GM12878 (cell line): ENCODE measurements around the gene HEBP2. TPM values are rescaled to one million over a fixed set of nuclear protein-coding genes. Genes with fewer than 3 reads are reported as not detected.

Experiments used
- ATAC-seq: fragments of 200-7000 bp; cut with Tn5 transposase; 3 replicates; pipeline ENCODE4 v1.9.1; 2020; ENCODE audit warnings: mild to moderate bottlenecking, moderate library complexity
- BruUV-seq: library from RNA; stranded (reverse); fragments of 400-500 nt; replicated peaks from 2 replicates; lab custom pipeline; 2021; lab: Mats Ljungman, UMichigan
- CTCF ChIA-PET: fragments of 300-600 bp; sonication (Branson Sonifier 250); formaldehyde crosslinking; extraction: SDS; loops from one replicate; lab custom pipeline; 2021; ENCODE audit warnings: inconsistent platforms; lab: Yijun Ruan, JAX
- POLR2A ChIA-PET: fragments of 350-600 bp; formaldehyde crosslinking; extraction: SDS; loops from one replicate; lab custom pipeline; 2021; ENCODE audit warnings: inconsistent platforms; lab: Charles Lee
- RAD21 ChIA-PET: fragments of 300-600 bp; sonication (Branson Sonifier 250); formaldehyde crosslinking; loops from one replicate; lab custom pipeline; 2023; ENCODE audit warnings: antibody characterized with exemption; ENCODE audit not compliant: unreplicated experiment; lab: Charles Lee
- SMC1A ChIA-PET: fragments of 300-600 bp; sonication (Branson Sonifier 250); formaldehyde crosslinking; loops from one replicate; lab custom pipeline; 2023; ENCODE audit not compliant: unreplicated experiment, uncharacterized antibody; lab: Charles Lee
- DNase-seq: peaks from one replicate; pipeline ENCODE4 v3.0.0-alpha.2; 2011; ENCODE audit warnings: low read depth, low spot score
- FAIRE-seq: peaks from 3 replicates; lab custom pipeline; 2011; peaks lifted over from hg19 to GRCh38; lab: Jason Lieb, UNC
- H2AFZ ChIP-seq: 2 replicates; pipeline ENCODE4 v1.6.0; 2011; ENCODE audit warnings: low read depth, low read length, control low read depth; ENCODE audit not compliant: control insufficient read depth
- H3K27ac ChIP-seq: 2 replicates; pipeline ENCODE4 v1.5.1; 2011; ENCODE audit warnings: control low read depth; ENCODE audit not compliant: control insufficient read depth, insufficient read depth
- H3K27me3 ChIP-seq, 2 experiments: replicated peaks in 1 of 2; 2 replicates each; pipeline versions ENCODE4 v1.6.0 to v1.6.1; 2011; ENCODE audit warnings: low read length in 1 of 2; ENCODE audit not compliant: control insufficient read depth in 2 of 2, insufficient read depth in 2 of 2
- H3K36me3 ChIP-seq, 2 experiments: 2 replicates each; pipeline ENCODE4 v1.5.1; 2011; ENCODE audit warnings: low read length in 1 of 2; ENCODE audit not compliant: control insufficient read depth in 2 of 2, insufficient read depth in 2 of 2
- H3K4me1 ChIP-seq: 2 replicates; pipeline ENCODE4 v1.6.1; 2011; ENCODE audit warnings: mild to moderate bottlenecking, low read length, moderate library complexity, mixed read lengths; ENCODE audit not compliant: control insufficient read depth, insufficient read depth
- H3K4me2 ChIP-seq: 2 replicates; pipeline ENCODE4 v1.6.0; 2011; ENCODE audit warnings: control low read depth; ENCODE audit not compliant: control insufficient read depth, insufficient read depth
- H3K4me3 ChIP-seq: fragments of 200-600 bp; sonication (generic); 2 replicates; pipeline ENCODE4 v1.5.1; 2016
- H3K79me2 ChIP-seq: 2 replicates; pipeline ENCODE4 v1.6.0; 2011; ENCODE audit warnings: low read length; ENCODE audit not compliant: control insufficient read depth, insufficient read depth
- H3K9ac ChIP-seq: 2 replicates; pipeline ENCODE4 v1.8.0; 2011; ENCODE audit warnings: low read length, control low read depth, mixed read lengths; ENCODE audit not compliant: control insufficient read depth, insufficient read depth
- H3K9me3 ChIP-seq: replicated peaks from 3 replicates; pipeline ENCODE4 v1.5.1; 2011; ENCODE audit warnings: mild to moderate bottlenecking, low read length; ENCODE audit not compliant: control insufficient read depth, insufficient read depth
- H4K20me1 ChIP-seq: 2 replicates; pipeline ENCODE4 v1.6.0; 2011; ENCODE audit not compliant: control insufficient read depth, insufficient read depth
- BRCA1 ChIP-seq: IDR thresholded peaks from 2 replicates; pipeline ENCODE4 v1.6.1; 2011; ENCODE audit warnings: low read depth, low read length, improper control_type of control experiment
- EP300 ChIP-seq, 2 experiments: fragments of 150-350 bp in 1 of 2; IDR thresholded peaks; 2 replicates each; pipeline ENCODE4 v1.6.1; 2011 to 2012; ENCODE audit warnings: low read depth in 2 of 2, low read length in 2 of 2, borderline replicate concordance in 1 of 2, improper control_type of control experiment in 1 of 2, inconsistent platforms in 1 of 2; ENCODE audit not compliant: control insufficient read depth in 1 of 2
- GATAD2B ChIP-seq: fragments of 450-650 bp; conservative IDR thresholded peaks from 2 replicates; pipeline ENCODE4 v1.6.1; 2017; ENCODE audit warnings: low read depth, mild to moderate bottlenecking, moderate library complexity
- KAT2A ChIP-seq: conservative IDR thresholded peaks from 2 replicates; pipeline ENCODE4 v1.6.1; 2011; ENCODE audit warnings: low read depth, low read length; ENCODE audit not compliant: control insufficient read depth
- KDM1A ChIP-seq: fragments of 200-600 bp; sonication (generic); IDR thresholded peaks from 2 replicates; pipeline ENCODE4 v1.6.1; 2016; ENCODE audit warnings: borderline replicate concordance
- MEF2A ChIP-seq: IDR thresholded peaks from 2 replicates; pipeline ENCODE4 v1.6.1; 2011; ENCODE audit warnings: low read depth, mild to moderate bottlenecking, low read length, moderate library complexity; ENCODE audit not compliant: insufficient read depth
- NRF1 ChIP-seq: conservative IDR thresholded peaks from 2 replicates; pipeline ENCODE4 v1.6.1; 2011; ENCODE audit warnings: mild to moderate bottlenecking, low read depth, low read length, improper control_type of control experiment
- PAX5 ChIP-seq: IDR thresholded peaks from 2 replicates; pipeline ENCODE4 v1.6.1; 2011; ENCODE audit warnings: low read depth, low read length, borderline replicate concordance
- SIX5 ChIP-seq: IDR thresholded peaks from 2 replicates; pipeline ENCODE4 v1.6.1; 2011; ENCODE audit warnings: mild to moderate bottlenecking, low read depth, low read length, moderate library complexity; ENCODE audit not compliant: severe bottlenecking
- SMC3 ChIP-seq: IDR thresholded peaks from 2 replicates; pipeline ENCODE4 v1.6.1; 2011; ENCODE audit warnings: low read length, improper control_type of control experiment, borderline replicate concordance
- SRF ChIP-seq, 2 experiments: IDR thresholded peaks; 2 replicates each; pipeline ENCODE4 v1.6.1; 2011; ENCODE audit warnings: low read depth in 2 of 2, low read length in 2 of 2, mild to moderate bottlenecking in 1 of 2, moderate library complexity in 1 of 2
- SUZ12 ChIP-seq: fragments of 200-600 bp; sonication (generic); IDR thresholded peaks from one replicate; pipeline ENCODE4 v1.6.1; 2018; ENCODE audit warnings: antibody characterized with exemption, mild to moderate bottlenecking; ENCODE audit not compliant: unreplicated experiment
- WRNIP1 ChIP-seq: IDR thresholded peaks from 2 replicates; pipeline ENCODE4 v1.6.1; 2011; ENCODE audit warnings: low read depth, low read length, improper control_type of control experiment, borderline replicate concordance
- ZZZ3 ChIP-seq: IDR thresholded peaks from 2 replicates; pipeline ENCODE4 v1.6.1; 2011; ENCODE audit warnings: low read depth; ENCODE audit not compliant: control insufficient read depth, insufficient read length
- WGBS: methylation state at CpG from one replicate; pipeline ENCODE4 v1.1.6; 2016; ENCODE audit warnings: low lambda C conversion rate; ENCODE audit not compliant: insufficient replicate concordance, insufficient coverage; ENCODE audit errors: missing lambda C conversion rate; 5-methylcytosine and 5-hydroxymethylcytosine counted together
- in situ Hi-C: fragments of 300-500 bp; cut with MboI; formaldehyde crosslinking; loops from 9 replicates; pipeline ENCODE4 v1.14.3; 2018; ENCODE audit warnings: mixed read lengths
- intact Hi-C: fragments of 100-400 bp; cut with micrococcal nuclease; formaldehyde crosslinking; loops from one replicate; pipeline ENCODE4 v1.14.2; 2022; ENCODE audit not compliant: unreplicated experiment
- polyA plus RNA-seq, 11 experiments: library from polyadenylated mRNA; depleted of rRNA in 4 of 11; unstranded in 6 of 11; stranded (reverse) in 5 of 11; fragments of >200 nt; fragmentation: Nextera tagmentation in 4 of 11; fragmentation: Illumina TruSeq in 1 of 11; extraction: Ambion mirVana in 4 of 11; extraction: Trizol in 1 of 11; gene quantifications; 1 replicate in 1 of 11; 2 replicates in 10 of 11; pipeline versions ENCODE4 v1.2.1 to v1.2.3, GENCODE V29; 2011 to 2016; ENCODE audit warnings: inconsistent platforms in 2 of 11, missing spikeins in 2 of 11, low read depth in 1 of 11
- total RNA-seq, 4 experiments: library from RNA; depleted of rRNA in 3 of 4; stranded (reverse); fragments of >200 nt in 3 of 4; fragmentation: Illumina TruSeq in 1 of 4; extraction: Trizol in 1 of 4; gene quantifications; 2 replicates each; pipeline versions ENCODE4 v1.2.1 to v1.2.3, GENCODE V29; 2013 to 2021
- TF ChIP-seq, protein P1 (sequence below): IDR thresholded peaks from 2 replicates; pipeline ENCODE4 v1.6.1; 2012; ENCODE audit warnings: low read depth, low read length, improper control_type of control experiment
- TF ChIP-seq, protein P2 (sequence below): fragments of 450-650 bp; IDR thresholded peaks from 2 replicates; pipeline ENCODE4 v1.6.1; 2016; ENCODE audit warnings: mild to moderate bottlenecking
- TF ChIP-seq, protein P3 (sequence below): fragments of 450-650 bp; IDR thresholded peaks from 2 replicates; pipeline ENCODE4 v1.6.1; 2014; ENCODE audit warnings: mild to moderate bottlenecking

Gene HEBP2
- total and polyA plus RNA-seq, 10 of the 15 experiments (the other 5 are each of a cell fraction or from before 2014, with no cell fraction given) = 3.8 to 41.8 (median 16.9) TPM

DNA sequence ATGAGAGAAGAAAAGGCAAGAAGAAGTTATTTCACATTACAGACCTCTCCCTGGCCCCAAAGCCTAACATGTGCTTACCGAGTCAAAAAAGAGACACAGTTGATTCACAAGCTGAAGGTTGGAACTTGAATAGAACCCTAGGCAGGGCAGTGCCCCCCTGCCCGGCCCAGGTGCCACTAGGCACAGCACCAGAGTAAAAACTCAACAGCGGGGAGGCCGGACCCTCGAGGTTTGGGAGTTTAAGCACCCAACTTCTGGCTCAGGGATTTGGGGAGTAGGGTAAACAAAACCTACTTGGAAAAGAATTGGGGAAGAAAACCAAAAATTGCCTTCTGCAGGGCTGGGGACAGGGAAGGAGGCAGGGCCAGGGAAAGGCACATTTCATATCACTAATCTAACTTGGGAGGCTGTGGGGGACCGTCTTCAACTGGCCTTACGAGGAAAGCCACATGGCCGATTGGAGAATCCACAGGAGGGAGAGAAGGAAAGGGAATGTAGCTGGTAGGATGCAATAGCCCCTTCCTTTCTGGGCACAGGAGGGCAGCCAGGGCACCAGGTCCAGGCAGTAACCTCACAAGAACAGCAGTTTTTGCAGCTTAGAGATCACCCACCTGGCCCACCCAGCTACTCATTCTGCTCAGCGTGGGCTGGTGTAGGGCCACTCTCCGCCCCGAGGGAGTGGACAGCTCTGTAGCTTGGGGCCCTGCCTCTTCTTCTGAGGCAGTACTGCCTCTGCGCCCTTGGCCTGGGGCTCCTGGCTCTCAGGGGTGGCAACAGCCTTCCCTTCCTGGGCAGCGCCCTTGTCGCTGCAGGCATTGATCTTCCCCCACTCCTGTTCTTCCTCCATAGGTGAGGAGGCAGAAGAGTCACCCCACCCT lies 1.8 kb upstream of the HEBP2 start (continued):
- TF ChIP-seq, protein P1, sequence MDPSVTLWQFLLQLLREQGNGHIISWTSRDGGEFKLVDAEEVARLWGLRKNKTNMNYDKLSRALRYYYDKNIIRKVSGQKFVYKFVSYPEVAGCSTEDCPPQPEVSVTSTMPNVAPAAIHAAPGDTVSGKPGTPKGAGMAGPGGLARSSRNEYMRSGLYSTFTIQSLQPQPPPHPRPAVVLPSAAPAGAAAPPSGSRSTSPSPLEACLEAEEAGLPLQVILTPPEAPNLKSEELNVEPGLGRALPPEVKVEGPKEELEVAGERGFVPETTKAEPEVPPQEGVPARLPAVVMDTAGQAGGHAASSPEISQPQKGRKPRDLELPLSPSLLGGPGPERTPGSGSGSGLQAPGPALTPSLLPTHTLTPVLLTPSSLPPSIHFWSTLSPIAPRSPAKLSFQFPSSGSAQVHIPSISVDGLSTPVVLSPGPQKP = no peak
- TF ChIP-seq ZZZ3 (no peak), GATAD2B (no peak), WRNIP1 (no peak)

DNA sequence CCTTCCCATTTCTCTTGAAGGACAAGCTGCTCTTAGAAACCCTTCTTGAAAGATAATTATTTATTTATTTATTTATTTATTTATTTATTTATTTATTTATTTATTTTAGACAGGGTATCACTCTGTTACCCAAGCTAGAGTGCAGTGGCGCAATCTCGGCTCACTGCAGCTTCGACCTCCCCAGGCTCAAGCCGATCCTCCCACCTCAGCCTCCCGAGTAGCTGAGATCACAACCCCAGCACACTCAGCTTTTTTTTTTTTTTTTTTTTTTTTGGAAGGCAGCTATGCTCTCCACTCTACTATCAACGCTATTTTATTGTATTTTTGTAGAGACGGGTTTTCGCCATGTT lies 1.2 kb upstream of the HEBP2 start:
- Histone ChIP-seq H3K27me3 (no peaks in the 10 kb centered on the region), H3K9ac (no peak overlapping the region), H3K4me1 (peaks cover 3% of the 10 kb centered on the region; the same call in 1 of the 2 replicates), H3K4me3 (peak overlapping the region; percentile 87; the same call in 1 of the 2 replicates), H3K36me3 (peaks cover 0 to 3% of the 10 kb centered on the region in 2 experiments; a peak in 1 of 4 replicates)
- DNase-seq (no peak), FAIRE-seq (no peak)
- ChIA-PET POLR2A (interaction anchor here (0.6 to 1.0 kb wide), 2 partner anchors 26 to 177 kb away, joined by 4 read pairs; no protein-coding TSS in a partner anchor), SMC1A (interaction anchor here (0.7 to 4.4 kb wide), 3 partner anchors 22 to 107 kb away, joined by 3 to 34 read pairs (median 3); no protein-coding TSS in a partner anchor)
- in situ Hi-C loops = no loop called here
- TF ChIP-seq SRF (IDR thresholded peaks at IDR 0.05; ENCODE audit: low read depth in 2 of 2, low read length in 2 of 2) (no peak), EP300 (IDR thresholded peaks at IDR 0.05; ENCODE audit: borderline replicate concordance in 1 of 2, control insufficient read depth in 1 of 2, low read depth in 2 of 2, low read length in 2 of 2) (no peak), PAX5 (no peak), KAT2A (no peak), KDM1A (no peak), SUZ12 (no peak), ZZZ3 (no peak), SMC3 (no peak), BRCA1 (no peak), MEF2A (no peak), SIX5 (no peak), NRF1 (no peak)
- TF ChIP-seq, protein P2, sequence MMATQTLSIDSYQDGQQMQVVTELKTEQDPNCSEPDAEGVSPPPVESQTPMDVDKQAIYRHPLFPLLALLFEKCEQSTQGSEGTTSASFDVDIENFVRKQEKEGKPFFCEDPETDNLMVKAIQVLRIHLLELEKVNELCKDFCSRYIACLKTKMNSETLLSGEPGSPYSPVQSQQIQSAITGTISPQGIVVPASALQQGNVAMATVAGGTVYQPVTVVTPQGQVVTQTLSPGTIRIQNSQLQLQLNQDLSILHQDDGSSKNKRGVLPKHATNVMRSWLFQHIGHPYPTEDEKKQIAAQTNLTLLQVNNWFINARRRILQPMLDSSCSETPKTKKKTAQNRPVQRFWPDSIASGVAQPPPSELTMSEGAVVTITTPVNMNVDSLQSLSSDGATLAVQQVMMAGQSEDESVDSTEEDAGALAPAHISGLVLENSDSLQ = no peak
- TF ChIP-seq, protein P3, sequence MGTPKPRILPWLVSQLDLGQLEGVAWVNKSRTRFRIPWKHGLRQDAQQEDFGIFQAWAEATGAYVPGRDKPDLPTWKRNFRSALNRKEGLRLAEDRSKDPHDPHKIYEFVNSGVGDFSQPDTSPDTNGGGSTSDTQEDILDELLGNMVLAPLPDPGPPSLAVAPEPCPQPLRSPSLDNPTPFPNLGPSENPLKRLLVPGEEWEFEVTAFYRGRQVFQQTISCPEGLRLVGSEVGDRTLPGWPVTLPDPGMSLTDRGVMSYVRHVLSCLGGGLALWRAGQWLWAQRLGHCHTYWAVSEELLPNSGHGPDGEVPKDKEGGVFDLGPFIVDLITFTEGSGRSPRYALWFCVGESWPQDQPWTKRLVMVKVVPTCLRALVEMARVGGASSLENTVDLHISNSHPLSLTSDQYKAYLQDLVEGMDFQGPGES = no peak
- TF ChIP-seq, all 136 proteins: peak for 0
- Histone ChIP-seq H3K4me2 (peak overlapping the region; percentile 97), H3K79me2 (no peaks in the 10 kb centered on the region), H2AFZ (no peak overlapping the region), H3K9me3 (no peaks in the 10 kb centered on the region), H3K27ac (no peak overlapping the region), H4K20me1 (no peaks in the 10 kb centered on the region)
- BruUV-seq = no TSS peak
- ChIA-PET CTCF (interaction anchor here (0.7 to 2.0 kb wide), 13 partner anchors 10 to 287 kb away, joined by 3 to 9 read pairs (median 3); no protein-coding TSS in a partner anchor), RAD21 (interaction anchor here (0.7 to 4.4 kb wide), 5 partner anchors 57 to 990 kb away, joined by 3 to 26 read pairs (median 4); no protein-coding TSS in a partner anchor)
- no peak for ATAC-seq
- intact Hi-C loops = loop anchor here (5.0 kb wide), 1 partner anchor 116 kb away; no protein-coding TSS in a partner anchor
- WGBS = 89% methylated on average over 8 of the region's 8 CpGs
